Lower leg skin (tissue), 4 donors: ENCODE results near the gene EXOSC2. TPM values are rescaled to one million over a fixed set of nuclear protein-coding genes. Genes with fewer than 3 reads are reported as not detected.

Experiments
- DNase-seq, 2 donors: peaks; one replicate each; pipeline ENCODE4 v3.0.0-alpha.2; 2019; ENCODE audit warnings: low spot score in 2 of 2
- H3K4me3 ChIP-seq: fragments of 200-600 bp; sonication (generic); 2 replicates; pipeline ENCODE4 v1.5.1; 2017; ENCODE audit warnings: mild to moderate bottlenecking, low read depth; ENCODE audit not compliant: poor library complexity, severe bottlenecking
- CTCF ChIP-seq, 3 donors: fragments of 450-650 bp; IDR thresholded peaks; one replicate each; pipeline ENCODE4 v1.5.1; 2016; ENCODE audit warnings: antibody characterized with exemption in 3 of 3, mild to moderate bottlenecking in 3 of 3, moderate library complexity in 2 of 3
- POLR2A ChIP-seq, 2 donors: fragments of 450-650 bp; IDR thresholded peaks; one replicate each; pipeline ENCODE4 v1.6.1; 2016 to 2017; ENCODE audit warnings: antibody characterized with exemption in 2 of 2, mild to moderate bottlenecking in 1 of 2, moderate library complexity in 1 of 2
- WGBS, 2 donors: methylation state at CpG; one replicate each; pipeline ENCODE4 v1.1.5; 2018; 5-methylcytosine and 5-hydroxymethylcytosine counted together
- intact Hi-C: fragments of 100-400 bp; cut with DNase I; formaldehyde crosslinking; loops from one replicate; pipeline ENCODE4 v1.15.0; 2023; ENCODE audit warnings: low total_unique reads
- total RNA-seq, 4 donors: library from RNA; depleted of rRNA; stranded (reverse); fragments of >200 nt; gene quantifications; one replicate each; pipeline ENCODE4 v1.1.0, GENCODE V29; 2016

EXOSC2 gene
- 10 to 100 TPM; 14.8 to 19.7 (median 17.9) TPM for total RNA-seq

- intact Hi-C loops: no loop called here
- DNase-seq: peak; percentile 99 to 100
- WGBS, 2 donors: 0% methylated on average over 32 to 38 of the region's 40 CpGs
- TF ChIP-seq POLR2A (IDR thresholded peaks at IDR 0.05) (peak in 1 of 2 donors; percentile 42), CTCF (IDR thresholded peaks at IDR 0.05) (no peak)
- peak within 1 kb of the TSS; percentile 74 for H3K4me3 ChIP-seq
Measured at GRCh38 chr9:130693426-130694191, at the start of gene EXOSC2. EXOSC2 (plus strand) TSS chr9:130693780; CDS start chr9:130693792, 12 bp downstream.

GRCh38 chr9:130651221-130651620 lies 42.4 kb upstream of the EXOSC2 start:
- intact Hi-C loops: no loop called here
- TF ChIP-seq POLR2A (IDR thresholded peaks at IDR 0.05) (no peak), CTCF (IDR thresholded peaks at IDR 0.05) (no peak)
- H3K4me3 ChIP-seq: no peak overlapping the region
- no peak for DNase-seq
- 79 to 82% methylated on average over 15 of the region's 15 CpGs for WGBS, 2 donors

GRCh38 chr9:130651752-130652151 lies 41.8 kb upstream of the EXOSC2 start:
- TF ChIP-seq CTCF (IDR thresholded peaks at IDR 0.05) (no peak), POLR2A (IDR thresholded peaks at IDR 0.05) (no peak)
- 94% methylated on average over 18 of the region's 18 CpGs for WGBS, 2 donors
- no peak overlapping the region for H3K4me3 ChIP-seq
- DNase-seq: no peak
- intact Hi-C loops: no loop called here

GRCh38 chr9:130654879-130655278 lies 38.7 kb upstream of the EXOSC2 start:
- TF ChIP-seq CTCF (IDR thresholded peaks at IDR 0.05) (no peak), POLR2A (IDR thresholded peaks at IDR 0.05) (no peak)
- DNase-seq: no peak
- no peak overlapping the region for H3K4me3 ChIP-seq
- 74 to 86% methylated on average over 6 of the region's 6 CpGs for WGBS, 2 donors
- intact Hi-C loops: no loop called here

- TF ChIP-seq CTCF (IDR thresholded peaks at IDR 0.05): no peak
- TF ChIP-seq POLR2A (IDR thresholded peaks at IDR 0.05): no peak
- no peak for DNase-seq
- intact Hi-C loops: no loop called here
- WGBS, 2 donors: 17 to 25% methylated on average over 32 to 39 of the region's 52 CpGs
- no peak overlapping the region for H3K4me3 ChIP-seq
Measured at GRCh38 chr9:130658893-130659698, 34.5 kb upstream of the EXOSC2 start.
